Suprapubic skin (tissue), 4 donors: ENCODE measurements around the gene GULP1. TPM values are rescaled to one million over a fixed set of nuclear protein-coding genes. Genes with fewer than 3 reads are reported as not detected.

Experiments used
- DNase-seq, 2 donors: peaks; one replicate each; pipeline ENCODE4 v3.0.0-alpha.2; 2019; ENCODE audit warnings: low spot score in 2 of 2
- H3K27ac ChIP-seq: fragments of 200-600 bp; sonication (generic); one replicate; pipeline ENCODE4 v1.5.1; 2019
- H3K27me3 ChIP-seq: fragments of 200-600 bp; sonication (generic); one replicate; pipeline ENCODE4 v1.5.1; 2019
- H3K36me3 ChIP-seq: fragments of 200-600 bp; sonication (generic); one replicate; pipeline ENCODE4 v1.5.1; 2019
- H3K4me1 ChIP-seq: fragments of 200-600 bp; sonication (generic); one replicate; pipeline ENCODE4 v1.5.1; 2019
- H3K4me3 ChIP-seq: fragments of 200-600 bp; sonication (generic); one replicate; pipeline ENCODE4 v1.5.1; 2019; ENCODE audit warnings: mild to moderate bottlenecking
- H3K9me3 ChIP-seq: fragments of 200-600 bp; sonication (generic); one replicate; pipeline ENCODE4 v1.5.1; 2019
- EP300 ChIP-seq: sonication (generic); formaldehyde crosslinking; IDR thresholded peaks from one replicate; pipeline ENCODE4 v1.6.1; 2017; ENCODE audit warnings: antibody characterized with exemption
- POLR2A ChIP-seq, 2 donors: fragments of 450-650 bp; IDR thresholded peaks; one replicate each; pipeline ENCODE4 v1.6.1; 2017; ENCODE audit warnings: antibody characterized with exemption in 2 of 2, mild to moderate bottlenecking in 2 of 2, moderate library complexity in 2 of 2
- POLR2AphosphoS5 ChIP-seq, 3 donors: sonication (generic); formaldehyde crosslinking; IDR thresholded peaks; one replicate each; pipeline ENCODE4 v1.6.1; 2017; ENCODE audit warnings: antibody characterized with exemption in 3 of 3
- WGBS: methylation state at CpG from one replicate; pipeline ENCODE4 v1.1.5; 2018; 5-methylcytosine and 5-hydroxymethylcytosine counted together
- total RNA-seq, 4 donors: library from RNA; depleted of rRNA; stranded (reverse); fragments of >200 nt; gene quantifications; one replicate each; pipeline ENCODE4 v1.1.0, GENCODE V29; 2016
- TF ChIP-seq, protein P1 (sequence below), 2 donors: fragments of 200-600 bp in 1 of 2; fragments of 450-650 bp in 1 of 2; sonication (generic) in 1 of 2; IDR thresholded peaks; one replicate each; pipeline ENCODE4 v1.5.1; 2016 to 2019; ENCODE audit warnings: antibody characterized with exemption in 2 of 2, mild to moderate bottlenecking in 1 of 2, moderate library complexity in 1 of 2

GULP1 gene
- total RNA-seq, 4 donors from 2014 or later = 14.3 to 21.3 (median 17.5) TPM

DNA sequence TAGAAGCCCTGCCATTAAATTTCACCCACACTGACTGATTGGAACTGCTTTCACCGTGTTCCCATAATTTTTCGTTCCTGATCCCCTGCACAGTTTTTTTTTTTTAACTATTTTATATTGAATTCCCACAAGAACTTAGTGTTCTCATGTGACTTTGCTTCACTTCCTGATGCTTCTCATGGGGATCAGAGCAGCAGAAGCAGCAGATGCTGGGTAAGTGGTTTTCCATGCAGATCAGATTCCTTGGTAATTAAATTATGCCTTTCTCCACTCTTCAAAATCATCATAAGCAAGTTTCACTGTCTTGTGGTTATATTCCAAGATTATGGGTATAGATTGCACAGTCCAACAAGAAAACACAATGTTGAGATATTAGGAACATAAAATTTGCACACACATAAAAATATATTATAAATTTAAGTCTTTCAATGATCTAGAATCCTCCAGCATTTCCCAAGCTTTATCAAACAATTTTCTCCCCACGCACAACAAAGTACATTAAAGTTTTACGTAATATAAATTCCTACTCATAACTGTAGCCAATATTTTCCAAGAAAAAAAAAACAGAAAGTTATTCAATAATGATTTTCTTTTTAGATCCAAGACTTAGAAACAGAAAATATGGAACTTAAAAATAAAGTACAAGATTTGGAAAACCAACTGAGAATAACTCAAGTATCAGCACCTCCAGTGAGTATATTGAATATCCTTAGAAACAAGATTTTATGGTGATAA lies 277.9 kb downstream of the GULP1 start:
- Histone ChIP-seq H3K36me3 (no peaks in the 10 kb centered on the region), H3K4me3 (no peak overlapping the region), H3K4me1 (no peaks in the 10 kb centered on the region), H3K27ac (no peak overlapping the region), H3K9me3 (no peaks in the 10 kb centered on the region), H3K27me3 (no peaks in the 10 kb centered on the region)
- TF ChIP-seq EP300 (no peak), POLR2A (IDR thresholded peaks at IDR 0.05) (no peak), POLR2AphosphoS5 (IDR thresholded peaks at IDR 0.05) (no peak)
- TF ChIP-seq, protein P1, sequence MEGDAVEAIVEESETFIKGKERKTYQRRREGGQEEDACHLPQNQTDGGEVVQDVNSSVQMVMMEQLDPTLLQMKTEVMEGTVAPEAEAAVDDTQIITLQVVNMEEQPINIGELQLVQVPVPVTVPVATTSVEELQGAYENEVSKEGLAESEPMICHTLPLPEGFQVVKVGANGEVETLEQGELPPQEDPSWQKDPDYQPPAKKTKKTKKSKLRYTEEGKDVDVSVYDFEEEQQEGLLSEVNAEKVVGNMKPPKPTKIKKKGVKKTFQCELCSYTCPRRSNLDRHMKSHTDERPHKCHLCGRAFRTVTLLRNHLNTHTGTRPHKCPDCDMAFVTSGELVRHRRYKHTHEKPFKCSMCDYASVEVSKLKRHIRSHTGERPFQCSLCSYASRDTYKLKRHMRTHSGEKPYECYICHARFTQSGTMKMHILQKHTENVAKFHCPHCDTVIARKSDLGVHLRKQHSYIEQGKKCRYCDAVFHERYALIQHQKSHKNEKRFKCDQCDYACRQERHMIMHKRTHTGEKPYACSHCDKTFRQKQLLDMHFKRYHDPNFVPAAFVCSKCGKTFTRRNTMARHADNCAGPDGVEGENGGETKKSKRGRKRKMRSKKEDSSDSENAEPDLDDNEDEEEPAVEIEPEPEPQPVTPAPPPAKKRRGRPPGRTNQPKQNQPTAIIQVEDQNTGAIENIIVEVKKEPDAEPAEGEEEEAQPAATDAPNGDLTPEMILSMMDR (IDR thresholded peaks at IDR 0.05) = no peak
- 78% methylated on average over 4 of the region's 4 CpGs for WGBS
- DNase-seq = no peak

DNA sequence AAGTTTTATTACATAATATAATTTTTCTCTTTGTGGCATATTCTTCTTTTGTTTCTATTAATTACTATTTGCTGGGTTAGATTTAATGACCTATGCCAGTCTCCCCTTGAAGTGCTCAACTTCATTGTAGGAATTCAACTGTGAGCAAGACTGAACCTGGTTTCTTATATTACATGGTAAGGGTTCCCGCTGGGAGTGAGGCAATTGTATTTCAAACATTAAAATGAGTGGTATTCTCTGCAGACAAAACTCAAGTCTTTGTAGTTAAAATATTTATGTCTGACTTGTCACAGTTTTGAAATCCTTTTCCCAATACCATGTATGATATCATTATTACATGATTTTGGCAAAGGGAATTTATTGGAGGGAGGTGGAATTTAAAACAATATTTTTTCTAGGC lies 278.7 kb downstream of the GULP1 start:
- Histone ChIP-seq H3K27me3 (no peaks in the 10 kb centered on the region), H3K9me3 (no peaks in the 10 kb centered on the region), H3K36me3 (no peaks in the 10 kb centered on the region), H3K4me1 (no peaks in the 10 kb centered on the region), H3K4me3 (no peak overlapping the region), H3K27ac (no peak overlapping the region)
- TF ChIP-seq POLR2AphosphoS5 (IDR thresholded peaks at IDR 0.05) (no peak), POLR2A (IDR thresholded peaks at IDR 0.05) (no peak), EP300 (no peak)
- TF ChIP-seq, protein P1 (IDR thresholded peaks at IDR 0.05) = no peak
- DNase-seq = no peak
- WGBS = 82% methylated on average over 1 of the region's 1 CpG

DNA sequence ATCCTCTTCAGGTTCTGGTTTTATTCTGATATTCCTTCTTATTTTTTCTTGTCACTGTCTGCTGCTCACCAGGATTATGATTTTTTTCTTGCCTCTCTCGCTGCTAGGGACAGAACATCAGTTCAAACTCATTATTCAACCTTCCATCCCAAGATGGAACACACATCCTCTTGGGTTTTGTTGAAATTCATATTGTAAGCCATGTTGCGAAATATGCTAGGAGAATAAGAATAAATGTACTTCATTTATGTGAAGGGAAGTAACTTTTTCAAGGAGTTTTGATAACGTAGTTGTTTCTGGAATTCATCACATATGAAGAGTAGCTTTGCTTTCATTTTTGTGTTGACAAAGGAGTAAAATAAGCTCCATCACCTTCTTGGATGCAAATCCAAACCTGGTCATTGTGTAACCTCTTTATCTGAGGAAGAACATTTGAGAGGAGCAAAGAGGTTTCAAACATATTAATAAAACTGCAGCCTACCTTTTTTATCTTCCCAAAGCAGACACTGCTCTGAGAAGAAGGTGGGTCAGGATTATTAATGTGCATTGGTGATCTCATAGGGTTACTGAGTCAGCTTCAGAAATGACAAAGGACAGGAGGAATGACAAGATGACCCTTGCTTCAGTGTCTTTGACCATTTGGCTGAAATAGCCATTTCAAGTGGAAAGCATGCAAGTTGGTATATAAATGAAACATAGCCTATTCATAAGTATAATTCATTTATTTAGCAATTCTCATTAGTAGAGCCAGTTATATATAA lies 280.0 kb downstream of the GULP1 start:
- no peak overlapping the region for H3K27ac ChIP-seq

DNA sequence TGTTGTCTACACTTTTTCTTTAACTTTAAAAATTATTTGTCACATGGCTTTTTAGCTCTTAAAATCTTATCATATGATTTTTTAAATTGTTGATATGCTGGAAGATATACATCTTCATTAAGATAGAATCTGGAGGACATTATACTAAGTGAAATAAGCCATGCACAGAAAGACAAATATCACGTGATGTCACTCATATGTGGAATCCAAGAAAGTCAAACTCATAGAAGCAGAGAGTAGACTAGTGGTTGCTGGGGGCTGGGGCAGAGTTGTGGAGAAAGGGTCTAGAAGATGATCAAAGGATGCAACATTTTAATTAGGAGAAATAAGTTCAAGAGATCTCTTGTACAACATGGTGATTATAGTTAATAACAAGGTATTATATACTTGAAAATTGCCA lies 280.9 kb downstream of the GULP1 start:
- Histone ChIP-seq H3K9me3 (no peaks in the 10 kb centered on the region), H3K4me3 (no peak overlapping the region), H3K4me1 (peaks cover 3% of the 10 kb centered on the region), H3K36me3 (no peaks in the 10 kb centered on the region), H3K27me3 (no peaks in the 10 kb centered on the region), H3K27ac (peak overlapping the region; percentile 10)
- TF ChIP-seq POLR2AphosphoS5 (IDR thresholded peaks at IDR 0.05) (no peak), POLR2A (IDR thresholded peaks at IDR 0.05) (no peak), EP300 (no peak)
- TF ChIP-seq, protein P1 (IDR thresholded peaks at IDR 0.05) = no peak
- no peak for DNase-seq
- 91% methylated on average over 1 of the region's 1 CpG for WGBS

More for the DNA sequence above, 280.0 kb downstream of the GULP1 start:
- TF ChIP-seq POLR2AphosphoS5 (IDR thresholded peaks at IDR 0.05) (no peak), POLR2A (IDR thresholded peaks at IDR 0.05) (no peak), EP300 (no peak)
- TF ChIP-seq, protein P1 (IDR thresholded peaks at IDR 0.05) = no peak
- Histone ChIP-seq H3K4me3 (no peak overlapping the region), H3K4me1 (peaks cover 3% of the 10 kb centered on the region), H3K36me3 (no peaks in the 10 kb centered on the region), H3K27me3 (no peaks in the 10 kb centered on the region), H3K9me3 (no peaks in the 10 kb centered on the region)
- no peak for DNase-seq
- 85% methylated on average over 3 of the region's 3 CpGs for WGBS

DNA sequence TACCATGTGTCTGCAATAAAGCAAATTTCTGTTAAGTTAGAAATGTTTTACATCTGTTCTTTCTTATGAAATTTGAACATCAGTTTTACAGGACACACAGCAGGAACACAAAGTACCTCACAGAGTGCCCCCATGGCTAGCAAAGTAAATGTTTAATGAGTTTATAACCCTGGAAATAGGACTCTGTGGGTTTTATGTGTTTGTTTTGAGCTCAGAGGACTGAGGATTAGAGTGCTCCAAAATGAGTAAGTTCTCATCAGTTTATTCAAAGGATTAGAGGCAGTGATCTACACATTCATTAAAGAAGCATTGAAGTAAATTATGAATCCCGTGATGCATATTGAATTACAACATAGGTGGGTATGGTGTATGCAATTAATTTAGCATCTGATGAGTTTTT lies 281.8 kb downstream of the GULP1 start:
- Histone ChIP-seq H3K27ac (peak overlapping the region; percentile 60), H3K36me3 (no peaks in the 10 kb centered on the region), H3K9me3 (no peaks in the 10 kb centered on the region), H3K4me1 (peaks cover 3% of the 10 kb centered on the region), H3K27me3 (no peaks in the 10 kb centered on the region), H3K4me3 (no peak overlapping the region)
- TF ChIP-seq POLR2AphosphoS5 (IDR thresholded peaks at IDR 0.05) (no peak), POLR2A (IDR thresholded peaks at IDR 0.05) (no peak), EP300 (no peak)
- TF ChIP-seq, protein P1 (IDR thresholded peaks at IDR 0.05) = no peak
- 68% methylated on average over 1 of the region's 1 CpG for WGBS
- no peak for DNase-seq
